Middle frontal gyrus (tissue), 1 donor: ENCODE results near the gene MKRN2.
"Not testable (repeated sequence)": the region's sequence is repeated elsewhere in the genome, so short reads cannot be mapped to it uniquely, and the experiment has no call there.

Experiments
- DNase-seq: peaks from one replicate; pipeline ENCODE4 v3.0.0-alpha.2; 2015; ENCODE audit warnings: low spot score; ENCODE audit errors: extremely low spot score

The MKRN2 gene, protein sequence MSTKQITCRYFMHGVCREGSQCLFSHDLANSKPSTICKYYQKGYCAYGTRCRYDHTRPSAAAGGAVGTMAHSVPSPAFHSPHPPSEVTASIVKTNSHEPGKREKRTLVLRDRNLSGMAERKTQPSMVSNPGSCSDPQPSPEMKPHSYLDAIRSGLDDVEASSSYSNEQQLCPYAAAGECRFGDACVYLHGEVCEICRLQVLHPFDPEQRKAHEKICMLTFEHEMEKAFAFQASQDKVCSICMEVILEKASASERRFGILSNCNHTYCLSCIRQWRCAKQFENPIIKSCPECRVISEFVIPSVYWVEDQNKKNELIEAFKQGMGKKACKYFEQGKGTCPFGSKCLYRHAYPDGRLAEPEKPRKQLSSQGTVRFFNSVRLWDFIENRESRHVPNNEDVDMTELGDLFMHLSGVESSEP

DNA sequence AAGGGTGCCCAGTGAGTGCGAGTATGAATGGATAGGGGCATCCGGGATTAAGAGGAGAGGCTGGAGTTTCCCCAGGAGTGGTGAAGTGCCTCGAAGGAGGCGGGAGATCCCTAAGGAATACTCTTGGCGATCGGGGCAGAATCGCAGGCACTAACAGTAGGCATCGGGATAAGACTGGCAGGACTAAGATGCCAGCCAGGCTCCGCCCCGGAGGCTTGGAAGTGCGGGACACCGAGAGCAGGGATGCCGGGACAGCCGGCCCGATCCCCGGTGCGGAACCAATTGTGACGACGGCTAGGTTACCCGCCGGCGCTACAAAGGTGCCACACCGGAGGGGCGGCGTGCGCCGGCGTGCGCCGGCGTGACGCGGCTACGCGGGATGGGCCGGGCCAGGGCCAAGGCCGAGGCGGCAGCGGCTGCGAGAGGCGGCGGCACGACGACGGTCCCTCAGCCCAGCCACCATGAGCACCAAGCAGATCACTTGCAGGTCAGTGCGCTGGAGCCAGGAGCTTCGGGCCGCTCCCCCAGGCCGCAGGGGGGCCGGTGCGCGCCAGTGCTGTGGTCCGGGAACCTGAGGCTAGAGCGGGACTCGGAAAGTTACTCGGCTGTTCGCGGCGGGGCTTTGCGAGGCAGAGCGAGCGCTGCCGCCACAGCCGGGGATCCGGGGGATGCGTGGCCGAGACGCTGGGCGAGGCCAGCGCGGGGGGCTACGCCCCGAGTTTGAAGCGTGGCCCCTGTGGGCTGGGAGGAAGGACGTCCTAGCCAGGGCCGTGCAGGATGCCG lies at the start of gene MKRN2:
TSS of gene MKRN2 (plus strand) at position 398 of the 783 bp plus-strand sequence. CDS start at position 462, 64 bp downstream.
- peak; percentile 81 for DNase-seq

GRCh38 chr3:12507591-12508281 lies 49.2 kb upstream of the MKRN2 start:
- no peak for DNase-seq

- DNase-seq: no peak
Observed at GRCh38 chr3:12508291-12508700, 48.6 kb upstream of the MKRN2 start.

DNA sequence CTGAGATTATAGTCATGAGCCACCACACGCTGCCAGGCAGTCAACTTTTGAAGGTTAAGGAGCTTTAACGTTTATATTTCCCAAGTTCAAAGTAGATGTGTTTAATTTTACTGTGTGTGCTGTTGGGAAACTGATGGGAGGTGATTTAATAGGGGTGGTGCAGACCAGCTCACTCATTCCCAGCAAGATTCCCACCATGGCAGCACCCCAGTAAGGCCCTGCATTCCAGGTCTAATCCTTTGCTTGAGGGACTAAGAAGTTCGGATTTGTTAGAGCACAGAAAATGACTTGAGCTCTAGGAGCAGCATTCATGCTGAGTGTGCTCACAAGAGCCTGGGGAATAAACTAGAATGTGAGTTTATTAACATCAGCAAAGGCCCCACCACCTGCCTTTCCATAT lies 47.4 kb upstream of the MKRN2 start:
- DNase-seq: no peak

- no peak for DNase-seq
Observed at GRCh38 chr3:12512534-12513118, 44.3 kb upstream of the MKRN2 start.

- no peak for DNase-seq
Observed at GRCh38 chr3:12513694-12514446, 43.0 kb upstream of the MKRN2 start.

DNA sequence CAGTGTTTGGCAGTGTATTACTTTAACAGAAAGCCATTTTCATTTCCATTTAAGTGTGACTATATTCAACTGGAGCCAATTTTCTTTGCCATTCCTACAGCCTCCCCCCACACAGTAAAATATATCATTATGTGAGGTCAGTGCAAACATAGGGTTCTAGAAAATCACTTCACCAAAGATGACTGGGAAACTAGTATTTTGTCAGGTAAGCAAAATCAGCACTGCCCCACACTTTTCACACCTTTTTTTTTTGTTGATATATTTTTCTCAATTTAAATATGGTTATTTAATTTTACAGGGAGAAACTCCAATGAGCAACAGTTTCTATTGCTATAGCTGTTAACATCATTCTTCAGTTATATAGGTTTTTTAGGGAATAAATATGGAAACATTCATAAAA lies 41.3 kb upstream of the MKRN2 start:
- DNase-seq: no peak

DNA sequence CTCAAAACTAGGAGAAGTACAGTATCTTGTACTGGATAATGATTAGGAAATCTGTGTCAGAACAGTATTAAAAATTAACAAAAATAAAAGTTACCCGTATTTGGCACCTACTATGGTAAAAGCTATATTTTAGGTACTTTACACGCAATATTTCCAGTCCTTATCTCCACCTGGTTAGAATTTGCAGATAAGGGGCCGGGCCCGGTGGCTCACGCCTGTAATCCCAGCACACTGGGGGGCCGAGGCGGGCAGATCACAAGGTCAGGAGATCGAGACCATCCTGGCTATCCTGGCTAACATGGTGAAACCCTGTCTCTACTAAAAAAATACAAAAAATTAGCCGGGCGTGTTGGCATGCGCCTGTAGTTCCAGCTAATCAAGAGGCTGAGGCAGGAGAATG lies 40.0 kb upstream of the MKRN2 start:
- no peak for DNase-seq

- DNase-seq: no peak
Observed at GRCh38 chr3:12518261-12519028, 38.4 kb upstream of the MKRN2 start.

- DNase-seq: no peak
Observed at GRCh38 chr3:12521010-12521409, 35.9 kb upstream of the MKRN2 start.

- DNase-seq: no peak
Observed at GRCh38 chr3:12522721-12523120, 34.2 kb upstream of the MKRN2 start.

GRCh38 chr3:12527757-12528143 lies 29.1 kb upstream of the MKRN2 start:
- no peak for DNase-seq

- peak; percentile 29 for DNase-seq
Observed at GRCh38 chr3:12532182-12532581, 24.7 kb upstream of the MKRN2 start.

GRCh38 chr3:12536423-12536822 lies 20.5 kb upstream of the MKRN2 start:
- DNase-seq: no peak

DNA sequence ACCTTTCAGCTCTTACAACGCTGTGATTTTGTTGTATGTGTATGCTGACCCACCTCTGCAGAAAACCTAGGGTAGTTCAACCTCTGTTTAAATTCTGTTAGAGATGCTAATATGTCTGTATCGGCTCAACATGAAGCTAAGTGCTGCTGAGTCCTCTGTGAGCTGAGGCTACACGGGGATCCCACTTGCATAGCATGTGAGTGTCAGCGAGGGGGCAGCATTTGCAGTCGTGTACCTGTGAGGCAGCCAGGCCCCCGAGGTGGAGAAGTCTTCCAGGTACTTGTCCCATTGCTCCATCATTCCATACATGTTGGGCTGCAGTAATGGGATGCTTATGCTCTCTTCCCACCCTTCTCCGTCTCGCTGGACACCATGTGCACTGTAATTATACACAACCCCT lies 15.3 kb upstream of the MKRN2 start:
- DNase-seq: no peak

- DNase-seq: not testable (repeated sequence)
Observed at GRCh38 chr3:12543497-12543896, 13.4 kb upstream of the MKRN2 start.

GRCh38 chr3:12544652-12545472 lies 12.0 kb upstream of the MKRN2 start:
- no peak for DNase-seq

DNA sequence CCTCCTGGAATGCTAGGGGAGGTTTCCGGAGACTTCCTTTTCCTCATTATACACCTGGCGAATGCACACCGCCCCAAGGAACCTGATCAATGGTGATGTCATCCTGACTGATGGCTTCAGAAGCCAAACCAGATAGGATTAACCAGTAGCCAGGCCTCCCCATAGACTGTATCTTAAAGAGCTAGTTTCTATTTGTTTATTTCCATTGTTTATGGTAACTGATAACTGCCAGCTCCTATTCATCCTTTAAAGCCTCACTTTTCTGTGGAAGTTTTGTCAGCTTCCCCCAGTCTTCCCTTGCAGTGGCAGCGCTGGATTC lies 11.5 kb upstream of the MKRN2 start, which contains the start of gene MKRN2OS:
TSS of gene MKRN2OS (minus strand) at position 27 of the 319 bp plus-strand sequence. CDS start 35 bp downstream, outside the sequence.
- DNase-seq: no peak
